Retinal pigment epithelial cell (primary cell): ENCODE results near the gene MZB1.

Experiments used
- DNase-seq: peaks from one replicate; pipeline ENCODE4 v3.0.0-alpha.2; 2010; ENCODE audit warnings: low read depth
- H3K4me3 ChIP-seq: 2 replicates; pipeline ENCODE4 v1.5.1; 2011; ENCODE audit warnings: mild to moderate bottlenecking, low read length, control low read depth, moderate library complexity
- CTCF ChIP-seq: conservative IDR thresholded peaks from 2 replicates; pipeline ENCODE4 v1.5.1; 2011; ENCODE audit warnings: low read depth, low read length, control low read depth, inconsistent platforms

Gene MZB1

DNA sequence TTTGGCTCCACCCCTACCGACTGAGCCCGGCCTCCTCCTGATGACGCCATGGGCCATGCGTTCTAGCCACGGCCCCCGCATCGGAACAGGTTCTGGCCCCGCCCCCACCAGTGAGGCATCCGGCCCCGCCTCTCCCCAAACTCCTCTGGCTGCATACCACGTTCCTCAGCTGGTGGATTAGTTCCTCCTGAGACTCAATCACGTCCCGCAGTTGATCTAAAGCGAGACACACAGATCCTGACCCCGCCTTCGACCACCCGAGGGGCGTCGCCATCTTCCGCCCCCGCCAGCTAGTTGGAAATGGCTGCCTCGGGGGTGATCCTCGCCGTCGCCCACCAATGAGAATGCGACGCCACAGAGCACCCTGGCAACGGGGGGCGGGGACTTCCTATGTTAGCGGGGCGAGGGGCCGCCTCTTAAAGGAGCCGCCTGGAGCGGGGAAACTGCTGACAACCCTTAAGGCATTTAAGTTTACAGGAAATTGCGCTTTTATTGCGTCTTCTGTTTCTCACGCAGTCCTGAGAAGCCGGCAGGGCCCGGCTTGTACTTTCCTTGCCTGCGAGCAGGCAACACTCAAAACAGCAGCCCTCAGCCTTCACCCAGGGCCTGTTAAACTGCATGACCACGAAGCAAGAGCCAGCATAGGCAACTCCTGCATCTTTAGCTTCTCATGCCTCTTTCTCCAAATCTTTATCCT lies 14.2 kb upstream of the MZB1 start, which contains the start of gene SPATA24:
SPATA24 (minus strand) TSS at position 303 of the 697 bp plus-strand sequence; CDS start at position 274, 29 bp downstream.
- TF ChIP-seq CTCF = no peak
- DNase-seq = peak; percentile 90
- H3K4me3 ChIP-seq = peak within 1 kb of the TSS; percentile 59

- no peak for DNase-seq
- TF ChIP-seq CTCF = no peak
- peak overlapping the region; percentile 59 for H3K4me3 ChIP-seq
These were observed 13.7 kb upstream of the MZB1 start for GRCh38 chr5:139403418-139403786.

- TF ChIP-seq CTCF = peak; percentile 56
- DNase-seq = no peak
- H3K4me3 ChIP-seq = no peak overlapping the region
These were observed 12.9 kb upstream of the MZB1 start for GRCh38 chr5:139402561-139403158.

DNA sequence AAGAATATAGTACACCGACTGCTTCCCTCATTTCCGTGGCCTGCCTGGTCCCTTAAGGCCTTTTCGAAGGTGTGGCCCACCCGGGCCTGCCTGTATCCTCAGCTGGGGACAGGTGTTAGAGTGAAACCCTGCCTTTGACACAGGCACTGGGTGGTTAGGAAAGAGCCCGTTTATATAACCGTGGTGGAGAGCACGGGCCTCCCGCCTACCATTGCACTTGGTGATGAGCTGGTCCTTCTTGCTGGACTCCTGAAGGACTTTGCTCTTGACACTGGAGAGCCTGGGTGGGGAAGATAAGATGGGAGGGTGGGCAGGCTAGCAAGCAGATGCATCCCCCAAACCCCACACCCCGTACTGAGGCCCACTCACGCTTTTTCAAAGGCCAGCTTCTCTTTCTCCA lies 11.8 kb upstream of the MZB1 start:
- DNase-seq = no peak
- no peak overlapping the region for H3K4me3 ChIP-seq
- TF ChIP-seq CTCF = no peak

- no peak for TF ChIP-seq CTCF
- DNase-seq = no peak
- no peak overlapping the region for H3K4me3 ChIP-seq
These were observed 9.9 kb upstream of the MZB1 start for GRCh38 chr5:139399501-139400121.

DNA sequence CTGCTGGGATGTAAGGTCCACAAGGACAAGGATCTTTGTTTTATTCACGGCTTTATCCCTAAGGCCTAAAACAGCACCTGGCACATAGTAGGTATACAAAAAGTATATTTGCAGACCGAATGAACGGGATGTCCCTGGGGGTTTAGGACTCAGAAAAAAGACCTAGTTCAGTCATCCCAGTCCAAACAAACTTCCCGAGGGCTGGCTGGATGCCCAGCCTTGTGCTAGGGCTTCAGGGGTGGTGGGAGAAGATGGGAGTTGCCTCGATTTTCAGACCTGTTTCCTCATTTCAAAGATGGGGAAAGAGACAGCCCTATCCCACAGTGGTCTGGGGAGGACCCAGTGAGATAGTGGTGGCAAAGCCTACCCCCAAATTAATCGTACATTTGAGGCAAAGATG lies 8.2 kb upstream of the MZB1 start:
- DNase-seq = no peak
- TF ChIP-seq CTCF = no peak
- no peak overlapping the region for H3K4me3 ChIP-seq

- H3K4me3 ChIP-seq = no peak overlapping the region
- TF ChIP-seq CTCF = no peak
- DNase-seq = no peak
These were observed 7.0 kb upstream of the MZB1 start for GRCh38 chr5:139396691-139397090.
